ENCODE measurements around the gene TMEM186.
"Not testable (repeated sequence)": the region's sequence is repeated elsewhere in the genome, so short reads cannot be mapped to it uniquely, and the experiment has no call there.

Gene TMEM186

GRCh38 chr16:8774208-8774607, 23.2 kb downstream of the TMEM186 start:
- no peak for DNase-seq (ENCODE audit: low read depth)

DNA sequence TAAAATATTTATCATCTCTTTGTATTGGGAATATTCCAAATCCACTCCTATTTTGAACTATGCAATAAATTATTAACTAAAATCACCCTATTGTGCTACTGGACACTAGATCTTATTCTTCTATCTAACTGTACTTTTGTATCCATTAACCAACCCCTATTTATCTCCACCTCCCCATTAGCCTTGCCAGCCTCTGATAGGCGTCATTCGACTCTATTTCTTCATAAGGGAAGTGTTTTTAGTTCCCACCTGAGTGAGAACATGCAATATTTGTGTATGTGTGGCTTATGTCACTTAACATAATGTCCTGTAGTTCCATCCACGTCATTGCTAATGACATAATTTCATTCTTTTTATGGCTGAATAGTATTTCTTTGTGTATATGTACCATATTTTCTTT, 23.9 kb downstream of the TMEM186 start:
- no peak for DNase-seq (ENCODE audit: low read depth)

DNA sequence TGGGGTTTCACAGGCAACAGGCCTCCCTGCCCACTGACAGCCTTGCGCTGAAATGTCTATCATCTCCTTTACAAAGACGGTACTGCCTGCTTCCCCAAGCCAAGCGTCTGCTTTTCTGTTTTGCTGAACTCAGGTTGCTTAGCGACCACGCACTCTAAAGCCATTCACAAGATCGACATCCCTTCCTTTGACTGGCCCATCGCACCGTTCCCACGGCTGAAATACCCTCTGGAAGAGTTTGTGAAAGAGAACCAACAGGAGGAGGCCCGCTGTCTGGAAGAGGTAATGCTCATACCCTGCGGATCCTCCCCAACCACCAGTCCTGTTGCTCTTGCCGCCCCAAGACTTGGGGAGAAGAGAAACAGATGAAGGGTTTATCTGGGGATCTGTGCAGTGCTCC, 28.7 kb downstream of the TMEM186 start:
- no peak for DNase-seq (ENCODE audit: low read depth)

DNA sequence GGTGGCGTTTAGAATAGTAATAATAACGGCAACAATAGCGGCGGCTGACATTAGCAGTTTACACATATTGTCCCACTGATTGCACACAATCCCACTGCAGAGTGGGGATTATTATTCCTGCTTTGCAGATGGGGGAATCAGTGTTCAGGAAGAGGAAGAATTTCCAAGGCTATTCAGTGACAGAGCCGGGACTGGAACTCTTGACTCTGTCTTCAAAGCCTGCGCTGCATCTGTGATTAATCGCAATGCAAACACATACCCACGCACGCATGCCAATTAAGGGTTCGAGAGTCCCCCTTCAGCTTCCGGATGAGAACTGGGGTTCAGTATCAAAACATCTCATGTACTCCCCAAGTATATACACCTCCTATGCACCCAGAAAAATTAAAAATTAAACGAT, 29.2 kb downstream of the TMEM186 start:
- no peak for DNase-seq (ENCODE audit: low read depth)

DNA sequence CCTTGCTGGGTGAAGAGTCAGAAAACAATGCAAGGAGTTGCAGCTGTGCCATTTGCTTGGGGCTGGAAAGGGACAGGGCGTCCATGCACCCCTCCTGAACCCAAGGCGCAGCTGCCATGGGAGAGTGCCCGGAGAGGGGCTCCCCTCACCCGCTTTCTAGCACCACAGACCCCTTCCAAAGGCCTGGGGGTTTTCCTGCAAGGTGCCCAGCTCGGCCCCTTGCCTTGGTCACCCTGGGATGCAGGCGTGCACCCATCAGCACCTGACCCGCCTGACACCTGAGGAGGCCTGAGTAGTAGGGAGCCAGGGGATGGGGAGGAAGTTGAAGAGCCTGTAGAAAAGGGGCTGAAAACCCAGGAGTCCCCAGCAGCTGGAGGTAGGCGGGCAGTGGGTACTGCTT, 30.3 kb downstream of the TMEM186 start:
- no peak for DNase-seq (ENCODE audit: low read depth)

DNA sequence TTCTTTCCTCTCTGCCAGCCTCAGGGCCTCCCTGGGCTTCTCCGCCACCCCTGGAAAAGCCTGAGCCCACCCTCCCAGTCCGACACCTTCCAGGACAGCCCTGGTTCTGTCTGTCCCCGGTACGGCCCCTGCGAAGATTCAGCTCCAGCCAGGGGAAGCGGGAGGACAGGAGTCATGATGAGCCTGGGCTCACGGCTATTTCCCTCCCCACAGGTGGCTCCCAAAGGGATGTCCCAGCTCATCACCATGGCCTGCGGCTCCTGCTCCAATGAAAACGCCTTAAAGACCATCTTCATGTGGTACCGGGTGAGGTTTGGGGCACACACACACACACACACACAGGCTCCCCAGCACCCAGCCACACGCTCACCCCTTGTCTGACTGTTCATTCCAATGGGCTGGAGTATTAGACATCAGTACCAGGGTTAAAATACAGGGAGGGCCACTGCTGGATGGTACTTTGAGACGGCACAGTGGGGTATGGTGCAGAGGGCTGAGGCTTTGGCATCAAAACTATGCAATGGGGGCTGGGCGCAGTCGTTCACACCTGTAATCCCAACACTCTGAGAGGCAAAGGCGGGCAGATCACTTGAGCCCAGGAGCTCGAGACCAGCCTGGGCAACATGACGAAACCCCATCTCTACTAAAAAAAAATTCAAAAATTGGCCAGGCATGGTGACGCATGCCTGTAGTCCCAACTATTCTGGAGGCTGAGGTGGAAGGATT, 32.8 kb downstream of the TMEM186 start:
- DNase-seq (ENCODE audit: low read depth) = no peak

- DNase-seq (ENCODE audit: low read depth) = no peak
These were observed 33.5 kb downstream of the TMEM186 start for GRCh38 chr16:8763899-8764298.

DNA sequence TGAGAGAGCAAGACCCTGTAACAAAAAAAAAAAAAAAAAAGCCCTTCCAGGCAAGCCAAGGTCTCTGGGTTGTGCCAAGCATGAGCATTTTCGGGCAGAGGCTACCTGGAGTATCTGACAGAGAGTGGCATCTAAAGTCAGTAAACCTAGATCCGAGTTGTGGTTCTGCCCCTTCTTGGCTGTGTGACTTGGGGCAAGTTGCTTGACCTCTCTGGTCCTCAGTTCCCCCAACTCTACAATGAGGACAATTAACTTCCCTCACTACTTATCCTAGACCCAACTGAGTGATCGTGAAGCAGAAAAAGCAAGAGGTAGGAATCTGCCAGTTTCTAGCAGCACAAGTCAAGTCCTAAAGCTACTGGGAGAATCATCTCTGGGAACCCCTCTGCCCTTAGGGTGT, 34.4 kb downstream of the TMEM186 start:
- no peak for DNase-seq (ENCODE audit: low read depth)

GRCh38 chr16:8762254-8762653, 35.2 kb downstream of the TMEM186 start:
- no peak for DNase-seq (ENCODE audit: low read depth)

DNA sequence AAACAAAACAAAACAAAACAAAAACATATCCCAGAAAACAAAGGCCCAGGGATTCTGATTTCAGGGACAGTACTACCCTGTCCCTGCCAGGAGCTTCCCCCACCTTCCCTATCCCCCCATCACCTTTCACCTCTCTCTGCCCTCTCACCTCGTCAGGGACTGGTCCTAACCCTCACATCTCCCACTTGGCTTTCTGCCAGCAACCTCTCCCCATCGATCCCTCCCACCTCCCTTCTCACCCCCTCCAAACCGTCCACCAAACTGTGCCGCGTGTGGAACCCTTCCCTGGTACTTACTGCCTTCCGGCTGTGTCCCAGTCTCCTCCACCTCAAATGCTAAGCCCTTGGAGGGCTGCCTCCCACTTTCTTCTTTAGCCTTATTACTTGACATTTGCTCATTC, 36.4 kb downstream of the TMEM186 start:
- no peak for DNase-seq (ENCODE audit: low read depth)

GRCh38 chr16:8760021-8760420, 37.4 kb downstream of the TMEM186 start:
- no peak for DNase-seq (ENCODE audit: low read depth)

GRCh38 chr16:8758022-8758421, 39.4 kb downstream of the TMEM186 start:
- DNase-seq (ENCODE audit: low read depth) = no peak

DNA sequence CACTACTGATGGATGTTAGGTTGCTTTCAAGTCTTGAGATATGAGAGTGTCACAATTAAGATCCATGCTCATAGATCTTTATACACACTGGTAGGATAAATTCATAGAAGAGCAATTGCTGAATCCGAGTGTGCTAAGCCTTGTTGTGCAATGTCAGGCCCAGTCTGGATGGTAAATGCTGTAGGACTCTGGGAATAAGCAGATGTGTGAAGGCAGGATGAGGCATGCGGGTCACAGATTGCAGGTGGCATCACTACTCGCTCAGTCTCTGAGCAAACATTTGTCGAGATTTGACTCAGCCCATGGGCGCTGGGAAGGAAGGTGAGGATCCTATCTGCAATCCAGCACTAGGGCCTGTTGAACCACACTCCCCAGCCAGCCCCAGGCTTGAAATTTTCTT, 40.7 kb downstream of the TMEM186 start:
- no peak for DNase-seq (ENCODE audit: low read depth)

DNA sequence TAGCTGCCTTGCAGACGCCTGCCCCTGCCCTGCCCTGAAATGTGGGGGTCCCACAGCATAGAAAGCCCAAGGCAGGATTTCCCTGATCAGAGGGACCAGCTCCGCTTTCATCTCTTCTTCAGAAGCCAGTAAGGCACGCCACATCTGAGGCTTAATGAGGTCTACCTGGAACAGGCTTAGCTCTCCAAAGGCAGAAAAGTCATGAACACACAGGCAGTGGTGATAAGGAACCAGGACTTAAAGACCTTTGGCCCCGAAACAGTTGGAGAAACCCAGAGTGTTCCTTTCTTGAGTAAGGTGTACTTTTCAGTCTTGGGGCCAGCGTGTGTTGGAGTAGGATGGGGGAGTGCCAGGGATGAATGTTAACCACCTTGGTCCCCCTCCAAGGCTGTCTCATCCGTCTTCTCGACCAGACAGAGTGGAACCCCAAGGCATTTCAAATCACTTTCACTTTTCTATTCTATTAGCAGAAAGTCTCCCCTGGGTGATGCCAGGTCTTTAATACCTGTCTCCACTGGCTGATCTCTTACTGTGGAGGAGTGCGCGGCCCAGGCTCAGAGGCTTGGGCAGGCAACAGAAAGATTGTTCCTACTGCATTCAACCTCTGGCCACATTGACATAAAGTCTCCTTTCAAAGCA, 43.9 kb downstream of the TMEM186 start:
- DNase-seq (ENCODE audit: low read depth) = no peak

- no peak for DNase-seq (ENCODE audit: low read depth)
These were observed 44.7 kb downstream of the TMEM186 start for GRCh38 chr16:8752706-8753105.

- DNase-seq (ENCODE audit: low read depth) = no peak
These were observed 45.7 kb downstream of the TMEM186 start for GRCh38 chr16:8751481-8752311.

- DNase-seq (ENCODE audit: low read depth) = not testable (repeated sequence)
These were observed 48.5 kb downstream of the TMEM186 start for GRCh38 chr16:8748944-8749343.
